Inferior parietal cortex (tissue), 1 donor: ENCODE results near the gene CFAP61.
A peak's percentile ranks its signal among the peaks of the same experiment; 100 is the strongest.
"Not testable (repeated sequence)": the region's sequence is repeated elsewhere in the genome, so short reads cannot be mapped to it uniquely, and the experiment has no call there.

ENCODE experiments used
- DNase-seq: peaks from one replicate; pipeline ENCODE4 v3.0.0-alpha.2; 2016; ENCODE audit errors: extremely low spot score

Gene CFAP61

DNA sequence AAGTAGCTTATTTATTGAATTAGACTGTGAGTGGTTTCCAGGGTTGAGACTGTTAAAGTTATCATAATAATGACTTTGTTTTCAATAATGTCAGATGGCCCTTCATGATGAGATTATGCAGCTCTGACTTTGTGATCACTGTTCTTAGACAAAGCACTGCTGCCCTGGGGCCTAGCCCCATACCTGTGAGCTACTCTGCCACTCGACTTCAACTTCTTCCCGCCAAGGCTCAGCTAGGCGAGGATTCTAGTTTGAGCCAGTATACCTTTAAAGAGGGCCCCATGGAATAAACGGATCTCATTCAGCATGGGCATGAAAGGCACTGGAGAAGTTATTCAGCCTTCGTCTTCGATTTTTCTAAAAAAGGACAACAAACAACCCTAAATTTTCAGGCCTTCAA lies 270.6 kb downstream of the CFAP61 start:
- DNase-seq, result no peak

GRCh38 chr20:20327746-20328145 lies 275.4 kb downstream of the CFAP61 start:
- no peak for DNase-seq

- DNase-seq, result no peak
Observed at GRCh38 chr20:20329564-20329963, 277.2 kb downstream of the CFAP61 start.

DNA sequence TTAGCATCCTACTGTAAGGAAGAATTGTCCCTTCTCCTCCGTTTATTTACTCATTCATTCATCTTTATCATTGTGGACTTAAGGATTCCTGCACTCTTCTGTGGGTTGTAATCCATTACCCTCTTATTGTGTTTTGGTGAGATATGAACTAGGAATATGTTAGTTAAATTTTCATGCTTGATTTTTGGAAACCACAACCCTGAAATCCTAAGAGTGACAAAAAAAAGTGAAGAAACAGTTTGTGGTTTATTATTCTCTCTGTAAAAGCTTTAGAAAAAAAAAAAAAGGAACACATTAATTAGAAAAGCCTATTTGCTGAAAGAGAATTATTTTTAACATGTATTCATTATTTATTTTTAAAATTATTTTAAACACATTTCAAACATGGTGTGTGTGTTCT lies 278.8 kb downstream of the CFAP61 start:
- no peak for DNase-seq

DNA sequence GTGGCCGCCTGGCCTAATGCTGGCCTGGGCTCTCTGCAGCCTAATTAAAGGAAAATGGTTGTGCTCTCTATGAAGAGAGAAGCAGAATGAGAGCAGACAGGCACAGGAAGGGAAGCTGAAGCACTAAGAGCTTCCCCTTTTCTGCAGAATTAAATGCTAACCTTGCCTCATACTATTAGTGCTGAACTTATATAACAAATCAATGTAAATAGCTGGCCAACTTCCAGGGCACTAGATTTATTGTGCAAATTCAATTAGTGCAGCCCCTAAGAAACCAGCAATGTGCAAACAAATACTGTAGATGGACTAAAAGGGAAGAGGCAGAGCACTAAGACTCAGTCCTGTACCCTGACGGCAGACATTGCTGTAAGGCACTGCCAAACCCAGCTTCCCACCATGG lies 279.5 kb downstream of the CFAP61 start:
- DNase-seq, result no peak

DNA sequence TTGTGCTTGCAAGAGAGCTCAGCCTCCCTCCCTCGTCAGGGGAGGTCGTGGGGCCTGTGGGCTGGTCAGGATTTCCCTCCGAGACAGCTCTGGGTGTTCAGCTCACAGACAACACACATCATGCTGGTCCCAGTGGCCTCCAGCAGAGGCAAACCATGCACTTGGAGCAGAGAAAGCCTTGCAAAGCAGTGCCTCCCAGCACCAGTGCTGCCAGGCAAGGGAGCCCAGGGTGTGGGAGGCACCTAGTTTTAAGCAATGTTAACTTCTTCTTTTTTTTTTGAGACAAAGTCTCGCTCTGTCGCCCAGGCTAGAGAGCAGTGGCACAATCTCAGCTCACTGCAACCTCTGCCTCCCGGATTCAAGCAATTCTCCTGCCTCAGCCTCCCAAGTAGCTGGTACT lies 281.5 kb downstream of the CFAP61 start:
- no peak for DNase-seq

DNA sequence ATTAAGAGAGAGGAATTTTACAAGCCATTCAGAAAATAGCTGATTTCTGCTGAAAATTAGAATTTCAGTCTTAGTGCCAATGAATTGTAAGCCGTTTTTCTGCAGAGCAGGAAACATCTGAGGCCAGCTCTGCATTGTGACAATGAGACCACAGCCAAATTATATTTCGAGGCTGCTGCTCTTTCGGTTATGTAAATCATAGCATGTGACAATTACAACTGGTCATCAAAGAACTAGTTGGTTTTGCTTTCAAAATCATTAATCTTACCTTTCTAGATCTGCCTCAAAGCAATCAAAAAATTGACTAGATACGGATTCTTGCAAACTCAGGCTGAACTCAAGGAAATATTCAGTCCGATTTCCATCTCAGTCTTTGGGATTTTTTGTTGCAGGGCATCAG lies 282.2 kb downstream of the CFAP61 start:
- DNase-seq, result peak; percentile 22

DNA sequence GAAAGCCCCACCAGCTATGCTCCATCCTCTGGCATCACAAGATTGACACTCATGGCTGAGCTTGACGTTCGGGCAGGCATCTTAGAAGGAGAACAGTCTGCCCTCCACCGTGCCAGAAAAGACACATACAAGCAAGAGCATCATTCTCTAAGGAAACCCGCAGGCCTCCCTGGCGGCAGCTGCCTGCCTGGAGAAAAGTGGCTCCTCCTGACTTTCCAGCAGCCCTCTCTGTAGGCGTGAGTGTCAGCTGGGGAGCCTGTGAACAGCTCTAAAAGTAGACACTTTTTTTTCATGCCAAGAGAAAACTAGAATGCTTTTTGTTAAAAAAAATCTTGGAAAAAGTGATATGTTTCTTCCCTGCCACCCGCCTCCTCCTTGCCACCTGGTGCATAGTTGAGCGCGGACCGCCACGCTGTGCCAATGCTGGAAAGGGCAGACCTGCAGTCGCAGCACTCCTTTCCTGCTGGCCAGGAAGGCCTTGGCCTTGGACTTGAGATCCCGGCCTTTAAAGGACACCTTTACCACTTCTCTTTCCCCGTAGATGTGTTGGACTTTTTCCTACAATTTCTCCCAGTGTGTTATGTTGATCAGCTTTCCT lies 285.9 kb downstream of the CFAP61 start:
- DNase-seq, result peak; percentile 36

DNA sequence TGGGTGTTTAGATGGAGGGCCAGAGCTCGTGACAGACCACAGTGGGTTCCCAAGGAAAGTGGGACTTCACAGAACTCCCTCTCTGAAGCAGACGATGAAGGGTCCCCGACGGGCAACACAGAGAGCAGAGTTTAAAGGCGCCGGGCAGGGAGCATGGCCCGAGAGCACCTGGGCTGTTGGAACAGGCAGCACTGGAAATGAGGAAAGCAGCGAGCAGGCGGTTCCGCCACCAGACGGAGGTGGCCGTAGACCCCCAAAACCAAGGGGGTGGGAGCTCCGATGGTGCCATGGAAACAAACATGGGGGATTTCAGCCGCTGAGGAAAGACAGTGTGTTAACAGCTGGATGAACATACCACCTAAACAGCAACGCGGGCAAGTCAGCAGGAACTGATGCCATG lies 288.1 kb downstream of the CFAP61 start:
- no peak for DNase-seq

GRCh38 chr20:20341371-20341770 lies 289.0 kb downstream of the CFAP61 start:
- no peak for DNase-seq

DNA sequence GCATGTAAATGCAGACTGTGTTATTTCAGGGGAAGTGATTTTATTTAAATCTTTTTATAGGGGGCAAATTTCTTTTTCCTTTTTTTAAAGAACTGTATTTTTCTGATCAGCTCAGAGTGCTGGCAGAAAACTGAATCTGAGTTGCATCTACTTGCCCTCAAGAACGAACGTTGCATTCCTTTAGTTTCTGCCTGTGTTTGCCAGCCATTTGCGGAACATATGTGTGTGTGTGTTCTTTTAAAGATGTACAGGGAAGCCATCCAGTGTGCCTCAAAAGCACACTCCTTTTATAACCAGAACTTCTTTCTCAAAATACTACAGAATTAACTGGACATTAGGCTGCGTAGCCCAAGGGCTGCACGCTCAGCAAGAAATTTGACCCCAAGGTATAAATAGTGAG lies 289.7 kb downstream of the CFAP61 start:
- no peak for DNase-seq

- no peak for DNase-seq
Observed at GRCh38 chr20:20343932-20344331, 291.6 kb downstream of the CFAP61 start.

DNA sequence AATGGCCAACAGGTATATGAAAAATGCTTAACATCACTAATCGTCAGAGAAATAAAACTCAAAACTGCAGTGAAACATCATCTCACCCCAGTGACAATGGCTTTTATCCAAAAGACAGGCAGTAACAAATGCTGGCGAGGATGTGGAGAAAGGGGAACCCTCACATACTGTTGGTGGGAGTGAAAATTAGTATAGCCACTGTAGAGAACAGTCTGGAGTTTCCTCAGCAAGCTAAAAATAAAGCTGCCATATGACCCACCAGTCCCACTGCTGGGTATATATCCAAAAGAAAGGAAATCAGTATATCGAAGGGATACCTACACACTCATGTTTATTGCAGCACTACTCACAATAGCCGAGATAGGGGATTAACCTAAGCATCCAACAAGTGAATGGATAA lies 292.1 kb downstream of the CFAP61 start:
- DNase-seq, result no peak

DNA sequence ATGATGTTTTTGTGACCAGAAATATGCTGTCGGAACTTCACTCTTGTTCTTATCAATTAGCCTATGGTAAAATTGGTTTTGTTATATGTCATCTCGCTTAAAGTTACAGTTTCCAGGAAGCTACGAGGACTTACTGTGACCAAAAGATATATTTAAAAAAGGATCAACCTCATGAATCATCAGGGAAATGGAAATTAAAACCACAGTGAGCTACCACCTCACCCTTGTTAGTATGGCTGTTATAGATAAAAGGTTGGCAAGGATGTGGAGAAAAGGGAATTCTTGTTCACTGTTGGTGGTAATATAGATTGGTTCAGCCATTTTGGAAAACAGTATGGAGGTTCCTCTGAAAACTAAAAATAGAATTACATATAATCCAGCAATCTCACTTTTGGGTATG lies 301.2 kb downstream of the CFAP61 start:
- no peak for DNase-seq

DNA sequence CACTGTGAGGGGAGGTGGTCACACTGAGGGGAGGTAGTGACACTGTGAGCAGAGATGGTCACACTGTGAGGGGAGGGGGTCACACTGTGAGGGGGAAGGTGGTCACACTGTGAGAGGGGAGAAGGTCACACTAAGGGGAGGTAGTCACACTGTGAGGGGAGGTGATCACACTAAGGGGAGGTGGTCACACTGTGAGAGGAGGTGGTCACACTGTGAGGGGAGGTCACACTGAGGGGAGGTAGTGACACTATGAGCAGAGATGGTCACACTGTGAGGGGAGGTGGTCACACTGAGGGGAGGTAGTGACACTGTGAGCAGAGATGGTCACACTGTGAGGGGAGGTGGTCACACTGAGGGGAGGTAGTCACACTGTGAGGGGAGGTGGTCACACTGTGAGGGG lies 303.2 kb downstream of the CFAP61 start:
- DNase-seq, result not testable (repeated sequence)

GRCh38 chr20:20358801-20359200 lies 306.5 kb downstream of the CFAP61 start:
- no peak for DNase-seq

DNA sequence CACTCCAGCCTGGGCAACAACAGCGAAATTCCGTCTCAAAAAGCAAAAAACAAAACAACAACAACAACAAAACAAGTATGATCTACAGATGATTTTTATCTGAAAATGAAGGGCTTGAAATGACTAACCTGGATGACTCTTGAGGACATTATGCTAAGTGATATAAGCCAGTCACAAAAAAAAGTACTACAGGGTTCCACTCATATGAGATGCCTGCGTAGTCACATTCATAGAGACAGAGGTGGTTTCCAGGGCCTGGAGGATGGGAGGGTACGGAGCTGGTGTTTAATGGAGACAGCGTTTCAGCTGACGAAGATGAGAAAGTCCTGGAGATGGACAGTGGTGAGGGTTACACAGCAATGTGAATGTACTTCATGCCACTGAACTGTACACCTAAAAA lies 307.3 kb downstream of the CFAP61 start:
- DNase-seq, result no peak

- DNase-seq, result peak; percentile 76
Observed at GRCh38 chr20:20360464-20360863, 308.1 kb downstream of the CFAP61 start.

DNA sequence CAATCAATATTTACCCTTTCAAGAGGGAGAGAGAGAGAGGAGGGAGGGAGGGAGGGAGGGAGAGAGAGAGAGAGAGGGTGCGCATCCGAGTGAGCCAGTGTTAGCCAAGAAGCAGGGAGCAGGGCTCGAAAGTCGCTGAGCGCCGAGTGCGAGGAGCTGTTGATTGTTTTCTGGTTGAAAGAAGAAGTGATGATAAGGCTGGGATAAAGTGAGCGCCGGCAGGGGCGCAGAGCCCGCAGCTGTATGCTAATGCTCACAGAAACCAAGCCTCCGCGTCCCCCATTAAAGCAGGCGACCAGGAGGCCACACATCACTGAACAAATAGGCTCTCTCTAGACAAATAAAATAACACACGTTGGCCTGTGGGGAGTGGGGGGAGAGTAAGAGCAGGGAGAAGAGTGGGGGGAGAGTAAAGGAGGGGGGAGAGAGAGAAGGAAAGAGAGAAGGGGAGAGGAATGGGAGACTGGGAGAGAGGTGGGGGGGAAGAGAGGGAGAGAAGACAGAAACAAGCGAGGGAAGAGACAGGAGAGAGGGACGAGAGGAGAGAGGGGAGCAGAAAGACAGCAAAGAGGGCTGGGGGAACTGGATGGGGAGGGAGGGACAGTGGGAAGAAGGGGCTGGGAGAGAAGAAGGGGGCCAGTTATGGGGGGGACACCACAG lies 310.6 kb downstream of the CFAP61 start:
- DNase-seq, result no peak

GRCh38 chr20:20363434-20363798 lies 311.1 kb downstream of the CFAP61 start:
- no peak for DNase-seq

- no peak for DNase-seq
Observed at GRCh38 chr20:20363799-20364592, 311.7 kb downstream of the CFAP61 start.

DNA sequence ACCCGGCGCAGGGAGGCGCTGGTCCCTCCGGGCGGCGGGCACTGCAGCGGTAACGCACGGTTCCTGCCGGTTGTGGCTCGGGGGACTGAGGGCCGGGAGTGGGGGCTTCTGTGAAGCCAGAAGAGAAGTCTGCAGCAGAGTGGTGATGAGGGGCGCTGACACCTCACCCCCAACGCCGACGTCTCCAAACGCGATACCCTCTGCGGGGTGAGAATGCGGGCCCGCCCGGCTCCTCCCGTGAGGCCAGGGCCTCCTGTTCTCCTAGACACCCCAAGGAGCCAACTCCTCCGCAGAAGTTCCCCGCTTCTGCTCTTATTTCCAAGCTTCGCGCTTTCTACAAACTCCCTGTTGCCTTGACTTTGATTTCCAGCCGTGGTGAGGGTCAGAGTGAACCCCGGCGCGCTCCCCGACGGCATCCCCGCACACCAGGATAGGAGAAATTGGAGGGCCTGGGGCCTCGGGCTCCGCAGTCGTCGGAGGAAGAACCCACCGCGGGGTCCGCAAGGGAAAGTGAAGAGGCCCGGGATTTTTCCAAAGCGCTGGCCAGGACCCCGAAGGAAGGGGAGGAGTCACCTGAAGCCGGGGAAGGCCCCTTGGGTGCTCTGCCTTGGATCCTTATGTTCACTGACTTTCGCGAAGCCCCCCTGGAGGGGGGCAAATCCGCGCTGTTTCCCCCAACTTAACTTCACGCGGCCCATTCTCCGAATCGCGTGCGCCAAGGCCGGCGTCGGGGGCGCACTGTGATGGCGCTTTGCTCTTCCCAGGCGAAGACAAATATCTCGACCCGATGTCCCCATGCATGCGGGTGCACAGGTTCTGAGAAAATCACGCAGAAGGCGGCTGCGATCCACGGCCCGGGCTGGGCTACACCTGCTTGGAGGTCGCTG lies 312.5 kb downstream of the CFAP61 start:
- DNase-seq, result no peak
